ENCODE measurements around the gene CACYBP.

DNA sequence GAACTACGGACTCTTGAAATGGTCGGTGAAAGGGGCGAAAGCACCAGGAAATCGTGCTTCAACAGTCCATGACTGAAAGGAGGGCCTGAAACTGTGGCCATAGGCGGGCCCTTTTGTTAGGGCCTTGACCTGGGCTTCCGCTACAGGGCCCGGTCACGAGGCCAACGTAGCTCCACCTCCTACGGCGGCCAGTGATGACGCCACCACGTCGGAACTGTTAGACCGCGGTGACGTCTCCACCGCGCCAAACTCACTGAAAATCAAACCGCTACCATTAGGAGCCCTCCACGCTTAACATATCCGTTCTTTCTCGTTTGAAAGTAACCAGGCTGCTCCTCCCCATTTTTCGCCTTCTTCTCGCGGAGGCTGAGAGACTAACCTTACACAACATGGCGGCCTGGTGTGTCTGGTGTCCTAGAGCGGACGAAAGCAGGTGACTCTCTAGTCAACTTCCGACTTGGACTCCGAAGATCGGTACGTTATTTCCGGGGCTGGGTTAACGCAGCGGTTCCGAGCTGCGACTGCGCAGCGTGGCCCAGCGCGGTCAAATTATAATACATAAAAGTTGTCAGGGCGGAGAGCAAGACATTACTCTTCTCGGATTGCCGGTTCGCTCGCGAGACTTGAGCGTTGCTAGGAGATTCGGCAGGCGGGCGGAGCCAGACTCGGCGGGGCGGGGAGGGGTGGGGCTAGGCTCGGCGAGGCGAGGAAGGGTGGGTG is 371 bp upstream of the CACYBP start:
- TF ChIP-seq, protein P1, sequence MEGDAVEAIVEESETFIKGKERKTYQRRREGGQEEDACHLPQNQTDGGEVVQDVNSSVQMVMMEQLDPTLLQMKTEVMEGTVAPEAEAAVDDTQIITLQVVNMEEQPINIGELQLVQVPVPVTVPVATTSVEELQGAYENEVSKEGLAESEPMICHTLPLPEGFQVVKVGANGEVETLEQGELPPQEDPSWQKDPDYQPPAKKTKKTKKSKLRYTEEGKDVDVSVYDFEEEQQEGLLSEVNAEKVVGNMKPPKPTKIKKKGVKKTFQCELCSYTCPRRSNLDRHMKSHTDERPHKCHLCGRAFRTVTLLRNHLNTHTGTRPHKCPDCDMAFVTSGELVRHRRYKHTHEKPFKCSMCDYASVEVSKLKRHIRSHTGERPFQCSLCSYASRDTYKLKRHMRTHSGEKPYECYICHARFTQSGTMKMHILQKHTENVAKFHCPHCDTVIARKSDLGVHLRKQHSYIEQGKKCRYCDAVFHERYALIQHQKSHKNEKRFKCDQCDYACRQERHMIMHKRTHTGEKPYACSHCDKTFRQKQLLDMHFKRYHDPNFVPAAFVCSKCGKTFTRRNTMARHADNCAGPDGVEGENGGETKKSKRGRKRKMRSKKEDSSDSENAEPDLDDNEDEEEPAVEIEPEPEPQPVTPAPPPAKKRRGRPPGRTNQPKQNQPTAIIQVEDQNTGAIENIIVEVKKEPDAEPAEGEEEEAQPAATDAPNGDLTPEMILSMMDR (IDR thresholded peaks at IDR 0.05; ENCODE audit: low read length), result no peak
- TF ChIP-seq EZH2 (IDR thresholded peaks at IDR 0.05; ENCODE audit: borderline replicate concordance, low read length), result no peak
